ENCODE data around the gene ZNF552.

- TF ChIP-seq CTCF (IDR thresholded peaks at IDR 0.05; ENCODE audit: insufficient read depth, low read length) = no peak
- TF ChIP-seq POLR2AphosphoS5 (IDR thresholded peaks at IDR 0.05; ENCODE audit: low read depth) = no peak
- no peak for TF ChIP-seq REST (IDR thresholded peaks at IDR 0.05; ENCODE audit: insufficient replicate concordance, low read depth)
- TF ChIP-seq GABPA (IDR thresholded peaks at IDR 0.05; ENCODE audit: low read depth) = no peak
- no peak for TF ChIP-seq SPI1 (IDR thresholded peaks at IDR 0.05; ENCODE audit: borderline replicate concordance, low read depth)
Measured at GRCh38 chr19:57788114-57788692, 26.5 kb downstream of the ZNF552 start.

Data from HL-60 (cell line).